HFFc6 (cell line): Measurements from ENCODE around the gene USF2. TPM values are rescaled to one million over a fixed set of nuclear protein-coding genes. Genes with fewer than 3 reads are reported as not detected.

Experiments
- DNase-seq: peaks from one replicate; pipeline ENCODE4 v3.0.0-alpha.2; 2018
- H3K27ac Mint-ChIP-seq: 2 replicates; pipeline ENCODE4 v1.8.0; 2020; ENCODE audit warnings: mild to moderate bottlenecking, mixed read lengths
- H3K27me3 Mint-ChIP-seq: 2 replicates; pipeline ENCODE4 v1.8.0; 2021; ENCODE audit warnings: mild to moderate bottlenecking, moderate library complexity, mixed read lengths; ENCODE audit not compliant: insufficient read depth
- H3K36me3 Mint-ChIP-seq: 2 replicates; pipeline ENCODE4 v1.8.0; 2021; ENCODE audit warnings: low read depth, mixed read lengths
- H3K4me1 Mint-ChIP-seq: 2 replicates; pipeline ENCODE4 v1.8.0; 2020; ENCODE audit warnings: low read depth, mixed read lengths
- H3K4me3 Mint-ChIP-seq: 2 replicates; pipeline ENCODE4 v1.8.0; 2020; ENCODE audit warnings: mild to moderate bottlenecking, moderate library complexity, mixed read lengths
- H3K9me3 Mint-ChIP-seq: 2 replicates; pipeline ENCODE4 v1.8.0; 2020; ENCODE audit warnings: mild to moderate bottlenecking, mixed read lengths
- total RNA-seq, 6 experiments: library from RNA; stranded (reverse); fragmentation: NEBNext Ultra II Directional; extraction: Animal tissue kit (Norgen Biotek cat#: 25700); gene quantifications; 2 replicates in 1 of 6; 3 replicates in 5 of 6; pipeline ENCODE4 v1.2.3, GENCODE V29; 2021
- TF ChIP-seq, protein P1 (sequence below): fragments of 200-600 bp; sonication (generic); IDR thresholded peaks from 2 replicates; pipeline ENCODE4 v1.5.0; 2021; ENCODE audit warnings: antibody characterized with exemption, mild to moderate bottlenecking

Gene USF2
- total RNA-seq, 6 experiments from 2014 or later, result 66.0 to 78.1 (median 71.4) TPM

DNA sequence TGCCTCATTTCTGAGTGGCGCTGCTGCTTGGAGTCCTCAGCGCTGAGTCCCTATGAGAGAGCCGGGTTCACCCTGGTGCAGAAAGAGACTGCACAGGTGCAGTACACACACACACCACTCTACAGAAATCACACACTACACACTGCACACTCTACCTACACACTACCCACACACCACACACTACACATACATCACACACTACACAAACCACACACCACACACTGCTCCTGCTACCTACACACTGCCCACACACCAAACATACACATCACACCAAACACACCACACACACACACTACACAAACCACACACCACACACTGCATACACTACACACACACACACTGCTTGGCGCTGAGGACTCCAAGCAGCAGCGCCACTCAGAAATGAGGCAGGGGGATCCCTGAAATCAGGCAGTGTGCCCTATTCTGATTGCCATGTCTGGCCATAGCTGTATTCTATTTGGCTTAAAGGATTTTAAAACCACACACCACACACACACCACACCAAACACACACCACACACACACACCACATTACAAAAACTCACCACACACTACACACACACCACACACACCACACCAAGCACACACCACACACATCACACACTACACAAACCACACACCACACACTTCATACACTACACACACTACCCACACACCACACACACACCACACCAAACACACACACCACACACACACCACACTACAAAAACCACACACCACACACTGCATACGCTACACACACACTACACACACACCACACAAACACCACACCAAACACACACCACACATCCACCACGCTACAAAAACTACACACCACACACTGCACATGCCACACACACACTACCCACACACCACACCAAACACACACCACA is 28.1 kb downstream of the USF2 start:
- TF ChIP-seq, protein P1, sequence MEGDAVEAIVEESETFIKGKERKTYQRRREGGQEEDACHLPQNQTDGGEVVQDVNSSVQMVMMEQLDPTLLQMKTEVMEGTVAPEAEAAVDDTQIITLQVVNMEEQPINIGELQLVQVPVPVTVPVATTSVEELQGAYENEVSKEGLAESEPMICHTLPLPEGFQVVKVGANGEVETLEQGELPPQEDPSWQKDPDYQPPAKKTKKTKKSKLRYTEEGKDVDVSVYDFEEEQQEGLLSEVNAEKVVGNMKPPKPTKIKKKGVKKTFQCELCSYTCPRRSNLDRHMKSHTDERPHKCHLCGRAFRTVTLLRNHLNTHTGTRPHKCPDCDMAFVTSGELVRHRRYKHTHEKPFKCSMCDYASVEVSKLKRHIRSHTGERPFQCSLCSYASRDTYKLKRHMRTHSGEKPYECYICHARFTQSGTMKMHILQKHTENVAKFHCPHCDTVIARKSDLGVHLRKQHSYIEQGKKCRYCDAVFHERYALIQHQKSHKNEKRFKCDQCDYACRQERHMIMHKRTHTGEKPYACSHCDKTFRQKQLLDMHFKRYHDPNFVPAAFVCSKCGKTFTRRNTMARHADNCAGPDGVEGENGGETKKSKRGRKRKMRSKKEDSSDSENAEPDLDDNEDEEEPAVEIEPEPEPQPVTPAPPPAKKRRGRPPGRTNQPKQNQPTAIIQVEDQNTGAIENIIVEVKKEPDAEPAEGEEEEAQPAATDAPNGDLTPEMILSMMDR, result no peak
- Mint-ChIP-seq H3K4me1 (no peaks in the 10 kb centered on the region), H3K9me3 (no peaks in the 10 kb centered on the region), H3K27ac (no peak overlapping the region), H3K27me3 (peaks cover 15% of the 10 kb centered on the region), H3K36me3 (no peaks in the 10 kb centered on the region), H3K4me3 (no peak overlapping the region)
- no peak for DNase-seq

DNA sequence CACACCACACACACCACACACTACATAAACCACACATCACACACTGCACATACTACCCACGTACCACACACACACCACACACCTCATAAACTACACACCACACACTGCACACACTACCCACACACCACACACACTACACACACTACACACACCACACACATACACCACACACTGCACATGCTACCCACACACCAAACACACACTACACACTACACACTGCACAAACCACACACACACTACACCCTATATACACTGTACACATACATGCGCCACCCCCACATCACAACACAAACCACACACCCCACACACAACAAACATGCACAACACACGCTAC is 28.7 kb downstream of the USF2 start:
- H3K27ac Mint-ChIP-seq, result no peak overlapping the region

DNA sequence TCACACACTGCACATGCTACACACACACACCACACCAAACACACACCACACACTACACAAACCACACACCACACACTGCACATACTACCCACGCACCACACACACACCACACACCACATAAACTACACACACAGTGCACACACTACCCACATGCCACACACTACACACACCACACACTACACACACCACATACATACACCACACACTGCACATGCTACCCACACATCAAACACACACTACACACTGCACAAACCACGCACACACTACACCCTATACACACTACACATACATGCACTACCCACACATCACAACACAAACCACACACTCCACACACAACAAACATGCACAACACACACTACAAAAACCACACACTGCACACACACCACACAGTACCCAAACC is 29.2 kb downstream of the USF2 start:
- peaks cover 14% of the 10 kb centered on the region for H3K27me3 Mint-ChIP-seq
- no peaks in the 10 kb centered on the region for H3K36me3 Mint-ChIP-seq
- no peak overlapping the region for H3K27ac Mint-ChIP-seq
- no peaks in the 10 kb centered on the region for H3K4me1 Mint-ChIP-seq
- DNase-seq, result no peak
- TF ChIP-seq, protein P1, result no peak
- no peak overlapping the region for H3K4me3 Mint-ChIP-seq
- H3K9me3 Mint-ChIP-seq, result no peaks in the 10 kb centered on the region

More for the DNA sequence above, 28.7 kb downstream of the USF2 start:
- no peaks in the 10 kb centered on the region for H3K4me1 Mint-ChIP-seq
- peaks cover 16% of the 10 kb centered on the region for H3K27me3 Mint-ChIP-seq
- H3K4me3 Mint-ChIP-seq, result no peak overlapping the region
- TF ChIP-seq, protein P1, result no peak
- H3K9me3 Mint-ChIP-seq, result no peaks in the 10 kb centered on the region
- no peaks in the 10 kb centered on the region for H3K36me3 Mint-ChIP-seq
- DNase-seq, result no peak

DNA sequence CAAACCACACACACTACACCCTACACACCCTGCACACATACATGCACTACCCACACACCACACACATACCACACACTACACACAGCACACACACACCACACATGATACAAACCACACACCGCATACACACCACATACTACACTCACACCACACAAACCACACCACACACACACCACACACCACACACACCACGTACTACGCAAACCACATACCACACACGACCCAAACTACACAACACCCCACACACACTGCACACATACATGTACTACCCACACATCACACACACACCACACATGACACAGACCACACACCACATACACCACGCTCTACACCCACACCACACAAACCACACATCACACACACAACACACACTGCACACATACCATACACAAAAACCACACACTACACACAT is 29.8 kb downstream of the USF2 start:
- H3K27ac Mint-ChIP-seq, result no peak overlapping the region
- H3K36me3 Mint-ChIP-seq, result no peaks in the 10 kb centered on the region
- no peak for DNase-seq
- H3K27me3 Mint-ChIP-seq, result peaks cover 7% of the 10 kb centered on the region
- H3K9me3 Mint-ChIP-seq, result no peaks in the 10 kb centered on the region
- TF ChIP-seq, protein P1, result no peak
- no peaks in the 10 kb centered on the region for H3K4me1 Mint-ChIP-seq
- H3K4me3 Mint-ChIP-seq, result no peak overlapping the region

DNA sequence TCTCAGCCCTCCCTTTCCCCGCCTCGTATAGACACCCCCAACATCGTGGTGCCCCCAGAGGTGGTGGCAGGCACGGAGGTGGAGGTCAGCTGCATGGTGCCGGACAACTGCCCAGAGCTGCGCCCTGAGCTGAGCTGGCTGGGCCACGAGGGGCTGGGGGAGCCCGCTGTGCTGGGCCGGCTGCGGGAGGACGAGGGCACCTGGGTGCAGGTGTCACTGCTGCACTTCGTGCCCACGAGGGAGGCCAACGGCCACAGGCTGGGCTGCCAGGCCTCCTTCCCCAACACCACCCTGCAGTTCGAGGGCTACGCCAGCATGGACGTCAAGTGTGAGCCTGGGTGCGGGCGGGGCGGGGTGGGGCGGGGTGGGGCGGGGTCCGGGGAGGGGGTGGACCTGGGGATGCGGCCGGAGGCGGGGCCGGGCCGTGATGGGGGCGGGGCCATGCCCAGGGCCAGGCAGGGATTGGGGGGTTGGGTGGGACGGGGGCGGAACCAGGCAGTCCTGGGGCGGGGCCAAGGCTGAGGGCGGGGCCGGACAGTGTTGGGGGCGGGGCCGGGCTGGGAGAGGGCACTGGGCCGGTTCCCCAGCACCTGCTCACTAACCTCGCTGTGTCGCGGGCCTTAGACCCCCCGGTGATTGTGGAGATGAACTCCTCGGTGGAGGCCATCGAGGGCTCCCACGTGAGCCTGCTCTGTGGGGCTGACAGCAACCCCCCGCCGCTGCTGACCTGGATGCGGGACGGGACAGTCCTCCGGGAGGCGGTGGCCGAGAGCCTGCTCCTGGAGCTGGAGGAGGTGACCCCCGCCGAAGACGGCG is 31.0 kb downstream of the USF2 start:
- H3K27me3 Mint-ChIP-seq, result peaks cover 9% of the 10 kb centered on the region
- TF ChIP-seq, protein P1, result no peak
- no peaks in the 10 kb centered on the region for H3K4me1 Mint-ChIP-seq
- H3K36me3 Mint-ChIP-seq, result no peaks in the 10 kb centered on the region
- H3K9me3 Mint-ChIP-seq, result no peaks in the 10 kb centered on the region
- no peak overlapping the region for H3K4me3 Mint-ChIP-seq
- no peak for DNase-seq
- no peak overlapping the region for H3K27ac Mint-ChIP-seq
